Tibial artery (tissue), 4 donors: ENCODE results near the gene OSBPL2.

Experiments used
- DNase-seq, 2 donors: peaks; one replicate each; pipeline ENCODE4 v3.0.0-alpha.2; 2019
- H3K27ac ChIP-seq, 2 donors: fragments of 200-600 bp; sonication (generic) in 1 of 2; 1 replicate in 1 of 2; 2 replicates in 1 of 2; pipeline ENCODE4 v1.5.1; 2018 to 2019; ENCODE audit warnings: mild to moderate bottlenecking in 1 of 2
- H3K27me3 ChIP-seq, 2 donors: fragments of 200-600 bp; sonication (generic) in 1 of 2; one replicate each; pipeline versions ENCODE4 v1.5.1 to v1.6.0; 2016 to 2019
- H3K36me3 ChIP-seq, 3 donors: fragments of 200-600 bp; sonication (generic) in 2 of 3; one replicate each; pipeline ENCODE4 v1.5.1; 2016 to 2019; ENCODE audit warnings: mild to moderate bottlenecking in 2 of 3
- H3K4me1 ChIP-seq, 4 donors: fragments of 200-600 bp; sonication (generic) in 2 of 4; 1 replicate in 3 of 4; 2 replicates in 1 of 4; pipeline ENCODE4 v1.5.1; 2016 to 2019
- H3K4me3 ChIP-seq, 2 donors: fragments of 200-600 bp; sonication (generic) in 1 of 2; 1 replicate in 1 of 2; 2 replicates in 1 of 2; pipeline ENCODE4 v1.5.1; 2018 to 2019; ENCODE audit warnings: mild to moderate bottlenecking in 2 of 2
- H3K9me3 ChIP-seq, 3 donors: fragments of 200-600 bp; sonication (generic) in 1 of 3; one replicate each; pipeline ENCODE4 v1.5.1; 2016 to 2019
- CTCF ChIP-seq, 2 experiments: fragments of 200-600 bp in 1 of 2; fragments of 450-650 bp in 1 of 2; IDR thresholded peaks; one replicate each; pipeline ENCODE4 v1.5.1; 2017 to 2019; ENCODE audit warnings: antibody characterized with exemption in 2 of 2, mild to moderate bottlenecking in 1 of 2, moderate library complexity in 1 of 2
- intact Hi-C: fragments of 100-400 bp; cut with DNase I; formaldehyde crosslinking; loops from one replicate; pipeline ENCODE4 v1.15.0; 2023; ENCODE audit warnings: low total_unique reads

Gene OSBPL2

GRCh38 chr20:62239278-62239879, 1.1 kb downstream of the OSBPL2 start:
- intact Hi-C loops: loop anchor here (10.0 kb wide), 1 partner anchor 55 kb away; the partner anchor contains the start of gene MTG2
- no peaks in the 10 kb centered on the region for H3K9me3 ChIP-seq
- TF ChIP-seq CTCF (IDR thresholded peaks at IDR 0.05): no peak
- peaks cover 0 to 16% (median 6%) of the 10 kb centered on the region in 3 donors for H3K36me3 ChIP-seq
- no peak for DNase-seq
- H3K27ac ChIP-seq: peak overlapping the region; percentile 68 to 84
- H3K4me3 ChIP-seq: peak overlapping the region; percentile 79 to 93
- peaks cover 0 to 21% of the 10 kb centered on the region in 2 donors for H3K27me3 ChIP-seq
- peaks cover 0 to 30% (median 16%) of the 10 kb centered on the region in 4 donors for H3K4me1 ChIP-seq

GRCh38 chr20:62240020-62240685, 1.8 kb downstream of the OSBPL2 start:
- peaks cover 0 to 20% (median 6%) of the 10 kb centered on the region in 3 donors for H3K36me3 ChIP-seq
- DNase-seq: no peak
- peaks cover 0 to 30% (median 16%) of the 10 kb centered on the region in 4 donors for H3K4me1 ChIP-seq
- peak overlapping the region in 1 of 2 donors; percentile 79 for H3K4me3 ChIP-seq
- no peak overlapping the region for H3K27ac ChIP-seq
- H3K9me3 ChIP-seq: no peaks in the 10 kb centered on the region
- intact Hi-C loops: no loop called here
- H3K27me3 ChIP-seq: peaks cover 0 to 15% of the 10 kb centered on the region in 2 donors
- TF ChIP-seq CTCF (IDR thresholded peaks at IDR 0.05): no peak

GRCh38 chr20:62241506-62241905, 3.2 kb downstream of the OSBPL2 start:
- Histone ChIP-seq H3K27ac (no peak overlapping the region), H3K36me3 (peaks cover 0 to 20% (median 6%) of the 10 kb centered on the region in 3 donors), H3K9me3 (no peaks in the 10 kb centered on the region), H3K4me1 (peaks cover 0 to 35% (median 18%) of the 10 kb centered on the region in 4 donors), H3K4me3 (no peak overlapping the region), H3K27me3 (peaks cover 0 to 3% of the 10 kb centered on the region in 2 donors)
- DNase-seq: no peak
- intact Hi-C loops: no loop called here
- TF ChIP-seq CTCF (IDR thresholded peaks at IDR 0.05): no peak

GRCh38 chr20:62242176-62242575, 3.9 kb downstream of the OSBPL2 start:
- Histone ChIP-seq H3K9me3 (no peaks in the 10 kb centered on the region), H3K36me3 (peaks cover 0 to 20% (median 6%) of the 10 kb centered on the region in 3 donors), H3K4me1 (peaks cover 0 to 42% (median 20%) of the 10 kb centered on the region in 4 donors), H3K4me3 (no peak overlapping the region), H3K27ac (no peak overlapping the region), H3K27me3 (no peaks in the 10 kb centered on the region)
- intact Hi-C loops: no loop called here
- DNase-seq: no peak
- TF ChIP-seq CTCF (IDR thresholded peaks at IDR 0.05): no peak

GRCh38 chr20:62243106-62243505, 4.8 kb downstream of the OSBPL2 start:
- no peak overlapping the region for H3K4me3 ChIP-seq
- H3K9me3 ChIP-seq: no peaks in the 10 kb centered on the region
- no peak for DNase-seq
- H3K27me3 ChIP-seq: no peaks in the 10 kb centered on the region
- H3K36me3 ChIP-seq: peaks cover 0 to 20% (median 6%) of the 10 kb centered on the region in 3 donors
- intact Hi-C loops: no loop called here
- no peak for TF ChIP-seq CTCF (IDR thresholded peaks at IDR 0.05)
- no peak overlapping the region for H3K27ac ChIP-seq
- H3K4me1 ChIP-seq: peaks cover 0 to 37% (median 16%) of the 10 kb centered on the region in 4 donors
